Trophoblast cell (in vitro differentiated cells and primary cell): ENCODE data around the gene ETV3L.
"Not testable (repeated sequence)": the region's sequence is repeated elsewhere in the genome, so short reads cannot be mapped to it uniquely, and the experiment has no call there.

ENCODE experiments used
- DNase-seq, 2 donors: peaks; one replicate each; pipeline ENCODE4 v3.0.0-alpha.2; 2016
- H2AFZ ChIP-seq: 2 replicates; pipeline ENCODE4 v1.6.1; 2013; ENCODE audit warnings: low read length, moderate library complexity, mild to moderate bottlenecking; ENCODE audit not compliant: insufficient read depth, poor library complexity
- H2AK5ac ChIP-seq: 2 replicates; pipeline ENCODE4 v1.6.1; 2013; ENCODE audit warnings: mild to moderate bottlenecking, low read length
- H2BK120ac ChIP-seq: 2 replicates; pipeline ENCODE4 v1.6.1; 2013; ENCODE audit warnings: low read length, mild to moderate bottlenecking, moderate library complexity; ENCODE audit not compliant: insufficient read depth, poor library complexity
- H2BK12ac ChIP-seq: 2 replicates; pipeline ENCODE4 v1.6.1; 2013; ENCODE audit warnings: mild to moderate bottlenecking, low read length, moderate library complexity
- H2BK5ac ChIP-seq: 2 replicates; pipeline ENCODE4 v1.6.1; 2013; ENCODE audit warnings: low read length, low read depth, moderate library complexity, mild to moderate bottlenecking; ENCODE audit not compliant: poor library complexity
- H3K14ac ChIP-seq: 2 replicates; pipeline ENCODE4 v1.6.1; 2013; ENCODE audit warnings: mild to moderate bottlenecking, low read length
- H3K18ac ChIP-seq: 2 replicates; pipeline ENCODE4 v1.6.1; 2013; ENCODE audit warnings: mild to moderate bottlenecking, low read length
- H3K23ac ChIP-seq: 2 replicates; pipeline ENCODE4 v1.6.1; 2013; ENCODE audit warnings: low read length
- H3K27ac ChIP-seq: 2 replicates; pipeline ENCODE4 v1.5.1; 2013; ENCODE audit warnings: low read depth, mild to moderate bottlenecking, inconsistent platforms, low read length, moderate library complexity
- H3K27me3 ChIP-seq: 2 replicates; pipeline ENCODE4 v1.6.1; 2013; ENCODE audit warnings: inconsistent platforms, mild to moderate bottlenecking, low read length, moderate library complexity; ENCODE audit not compliant: insufficient read depth
- H3K36me3 ChIP-seq, 2 experiments: 1 replicate in 1 of 2; 2 replicates in 1 of 2; pipeline ENCODE4 v1.6.1; 2013; ENCODE audit warnings: low read length in 2 of 2, mild to moderate bottlenecking in 2 of 2, moderate library complexity in 1 of 2; ENCODE audit not compliant: insufficient read depth in 2 of 2, control insufficient read depth in 1 of 2
- H3K4ac ChIP-seq: 2 replicates; pipeline ENCODE4 v1.6.1; 2013; ENCODE audit warnings: low read depth, mild to moderate bottlenecking, low read length, moderate library complexity
- H3K4me1 ChIP-seq, 2 experiments: 1 replicate in 1 of 2; 2 replicates in 1 of 2; pipeline ENCODE4 v1.6.1; 2013; ENCODE audit warnings: low read length in 2 of 2, mild to moderate bottlenecking in 2 of 2, moderate library complexity in 1 of 2; ENCODE audit not compliant: insufficient read depth in 2 of 2, control insufficient read depth in 1 of 2
- H3K4me2 ChIP-seq: 2 replicates; pipeline ENCODE4 v1.6.1; 2013; ENCODE audit warnings: inconsistent platforms, mild to moderate bottlenecking, low read length, moderate library complexity
- H3K4me3 ChIP-seq: 2 replicates; pipeline ENCODE4 v1.5.1; 2013; ENCODE audit warnings: mild to moderate bottlenecking, low read depth, low read length, inconsistent platforms
- H3K79me1 ChIP-seq: one replicate; pipeline ENCODE4 v1.6.1; 2013; ENCODE audit warnings: low read length
- H3K79me2 ChIP-seq: 2 replicates; pipeline ENCODE4 v1.6.1; 2013; ENCODE audit warnings: low read length, mild to moderate bottlenecking; ENCODE audit not compliant: control insufficient read depth, insufficient read depth, poor library complexity
- H3K9ac ChIP-seq: 2 replicates; pipeline ENCODE4 v1.6.1; 2013; ENCODE audit warnings: mild to moderate bottlenecking, low read length
- H3K9me3 ChIP-seq: 2 replicates; pipeline ENCODE4 v1.6.1; 2013; ENCODE audit warnings: low read depth, mild to moderate bottlenecking, control low read depth, inconsistent platforms, low read length; ENCODE audit not compliant: insufficient read depth
- H4K12ac ChIP-seq: 2 replicates; pipeline ENCODE4 v1.6.1; 2013; ENCODE audit warnings: low read depth, mild to moderate bottlenecking, low read length, moderate library complexity
- H4K8ac ChIP-seq: 2 replicates; pipeline ENCODE4 v1.6.1; 2013; ENCODE audit warnings: low read depth, mild to moderate bottlenecking, low read length, moderate library complexity
- H4K91ac ChIP-seq: one replicate; pipeline ENCODE4 v1.6.1; 2013; ENCODE audit warnings: low read depth, mild to moderate bottlenecking, low read length, moderate library complexity
- WGBS: extraction: QIAGEN DNeasy Blood & Tissue Kit; methylation state at CpG from one replicate; pipeline ENCODE4 v1.1.7; 2013; ENCODE audit warnings: missing lambda C conversion rate; ENCODE audit not compliant: insufficient read length, insufficient coverage; ENCODE audit errors: extremely low coverage; 5-methylcytosine and 5-hydroxymethylcytosine counted together

The ETV3L gene

DNA sequence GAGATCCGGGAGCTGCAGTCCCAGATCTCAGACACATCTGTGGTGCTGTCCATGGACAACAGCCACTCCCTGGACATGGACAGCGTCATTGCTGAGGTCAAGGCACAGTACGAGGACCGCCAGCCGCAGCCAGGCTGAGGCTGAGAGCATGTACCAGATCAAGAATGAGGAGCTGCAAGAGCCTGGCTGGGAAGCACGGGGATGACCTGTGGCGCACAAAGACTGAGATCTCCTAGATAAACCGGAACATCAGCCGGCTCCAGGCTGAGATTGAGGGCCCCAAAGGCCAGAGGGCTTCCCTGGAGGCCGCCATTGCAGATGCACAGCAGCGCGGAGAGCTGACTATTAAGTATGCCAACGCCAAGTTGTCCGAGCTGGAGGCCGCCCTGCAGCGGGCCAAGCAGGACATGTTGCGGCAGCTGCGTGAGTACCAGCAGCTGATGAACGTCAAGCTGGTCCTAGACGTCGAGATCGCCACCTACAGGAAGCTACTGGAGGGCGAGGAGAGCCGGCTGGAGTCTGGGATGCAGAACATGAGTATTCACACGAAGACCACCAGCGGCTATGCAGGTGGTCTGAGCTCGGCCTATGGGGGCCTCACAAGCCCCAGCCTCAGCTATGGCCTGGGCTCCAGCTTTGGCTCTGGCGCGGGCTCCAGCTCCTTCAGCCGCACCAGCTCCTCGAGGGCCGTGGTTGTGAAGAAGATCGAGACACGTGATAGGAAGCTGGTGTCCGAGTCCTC is 25.5 kb downstream of the ETV3L start:
- no peak overlapping the region for H4K12ac ChIP-seq
- no peak overlapping the region for H3K18ac ChIP-seq
- no peak overlapping the region for H2BK120ac ChIP-seq
- H3K79me1 ChIP-seq: no peaks in the 10 kb centered on the region
- H3K36me3 ChIP-seq: no peaks in the 10 kb centered on the region
- H4K8ac ChIP-seq: no peak overlapping the region
- WGBS: no CpG with 5 or more reads among the region's 35 CpGs
- no peaks in the 10 kb centered on the region for H3K27me3 ChIP-seq
- H3K9me3 ChIP-seq: no peaks in the 10 kb centered on the region
- DNase-seq: peak; percentile 67 to 82
- H3K79me2 ChIP-seq: no peaks in the 10 kb centered on the region
- no peak overlapping the region for H4K91ac ChIP-seq
- no peak overlapping the region for H3K4ac ChIP-seq
- H3K27ac ChIP-seq: no peak overlapping the region
- H3K4me3 ChIP-seq: no peak overlapping the region
- H2BK5ac ChIP-seq: no peak overlapping the region
- no peak overlapping the region for H3K4me2 ChIP-seq
- no peak overlapping the region for H2BK12ac ChIP-seq
- H3K4me1 ChIP-seq: no peaks in the 10 kb centered on the region
- no peak overlapping the region for H2AK5ac ChIP-seq
- no peak overlapping the region for H2AFZ ChIP-seq
- H3K9ac ChIP-seq: no peak overlapping the region
- no peak overlapping the region for H3K14ac ChIP-seq
- H3K23ac ChIP-seq: no peak overlapping the region

DNA sequence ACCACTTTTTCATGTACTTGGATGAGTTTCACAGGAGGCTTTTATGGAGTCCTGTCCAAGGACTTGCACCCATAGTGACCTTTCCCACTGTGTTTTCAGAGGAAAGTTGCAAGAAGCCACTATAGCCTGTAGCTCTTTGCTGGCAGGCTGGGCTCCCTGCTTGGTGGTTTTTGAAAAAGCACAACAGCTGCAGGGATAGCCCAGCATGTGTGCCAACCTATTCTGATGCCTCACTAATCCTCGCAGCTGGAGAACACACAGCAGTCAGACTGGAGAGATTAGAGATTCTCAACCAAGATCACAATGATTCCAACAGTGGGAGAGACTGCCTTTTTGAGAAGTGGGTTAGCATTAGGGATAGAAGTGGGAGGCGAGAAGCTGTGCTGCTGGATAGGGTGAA is 30.0 kb downstream of the ETV3L start:
- H3K79me2 ChIP-seq: no peaks in the 10 kb centered on the region
- WGBS: no CpG with 5 or more reads among the region's 2 CpGs

GRCh38 chr1:157059241-157059640 is 40.4 kb downstream of the ETV3L start:
- not testable (repeated sequence) for H2AFZ ChIP-seq, H3K79me2 ChIP-seq, H3K4me3 ChIP-seq, H4K12ac ChIP-seq, H2BK120ac ChIP-seq, H3K4ac ChIP-seq, H3K27ac ChIP-seq, H4K91ac ChIP-seq, H4K8ac ChIP-seq, H3K36me3 ChIP-seq, H3K18ac ChIP-seq, H3K9ac ChIP-seq, H2AK5ac ChIP-seq, H3K23ac ChIP-seq, H2BK5ac ChIP-seq, H3K14ac ChIP-seq, H3K79me1 ChIP-seq, H3K4me1 ChIP-seq, H2BK12ac ChIP-seq, H3K9me3 ChIP-seq, H3K4me2 ChIP-seq, DNase-seq, H3K27me3 ChIP-seq
- WGBS: no CpG with 5 or more reads among the region's 3 CpGs

More for the DNA sequence above, 30.0 kb downstream of the ETV3L start:
- H3K4me2 ChIP-seq: no peak overlapping the region
- H3K4me3 ChIP-seq: no peak overlapping the region
- no peaks in the 10 kb centered on the region for H3K9me3 ChIP-seq
- H3K36me3 ChIP-seq: no peaks in the 10 kb centered on the region
- no peak overlapping the region for H3K9ac ChIP-seq
- H3K14ac ChIP-seq: no peak overlapping the region
- H2BK12ac ChIP-seq: no peak overlapping the region
- H2BK5ac ChIP-seq: no peak overlapping the region
- DNase-seq: no peak
- no peak overlapping the region for H3K18ac ChIP-seq
- no peaks in the 10 kb centered on the region for H3K4me1 ChIP-seq
- no peak overlapping the region for H4K91ac ChIP-seq
- no peak overlapping the region for H3K4ac ChIP-seq
- no peak overlapping the region for H3K23ac ChIP-seq
- H4K8ac ChIP-seq: no peak overlapping the region
- no peak overlapping the region for H4K12ac ChIP-seq
- no peaks in the 10 kb centered on the region for H3K27me3 ChIP-seq
- H2AK5ac ChIP-seq: no peak overlapping the region
- no peaks in the 10 kb centered on the region for H3K79me1 ChIP-seq
- H2AFZ ChIP-seq: no peak overlapping the region
- H3K27ac ChIP-seq: no peak overlapping the region
- no peak overlapping the region for H2BK120ac ChIP-seq

DNA sequence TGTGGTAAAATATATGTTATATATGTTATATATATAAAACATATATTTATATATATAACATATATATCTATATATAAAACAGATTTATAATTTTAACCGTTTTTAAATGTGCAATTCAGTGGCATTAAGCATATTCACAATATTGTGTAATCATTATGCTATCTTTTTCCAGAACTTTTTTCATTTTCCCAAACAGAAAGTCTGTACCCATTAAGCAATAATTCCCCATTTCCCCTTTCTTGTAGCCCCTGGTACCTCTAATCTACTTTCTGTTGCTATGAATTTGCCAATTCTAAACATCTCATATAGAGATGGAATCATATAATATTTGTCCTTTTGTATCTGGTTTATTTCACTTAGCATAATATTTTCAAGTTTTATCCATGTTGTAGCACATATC is 43.3 kb downstream of the ETV3L start:
- Histone ChIP-seq H3K27me3 (no peaks in the 10 kb centered on the region), H3K4ac (no peak overlapping the region), H2BK5ac (no peak overlapping the region), H3K4me2 (no peak overlapping the region), H3K4me3 (no peak overlapping the region), H3K9me3 (no peaks in the 10 kb centered on the region), H3K14ac (no peak overlapping the region), H2BK120ac (no peak overlapping the region), H3K18ac (no peak overlapping the region), H3K27ac (no peak overlapping the region), H2AK5ac (no peak overlapping the region), H4K91ac (no peak overlapping the region), H3K79me1 (no peaks in the 10 kb centered on the region), H3K23ac (no peak overlapping the region), H3K4me1 (no peaks in the 10 kb centered on the region), H4K8ac (no peak overlapping the region), H3K36me3 (no peaks in the 10 kb centered on the region), H4K12ac (no peak overlapping the region), H3K79me2 (no peaks in the 10 kb centered on the region), H2BK12ac (no peak overlapping the region), H2AFZ (no peak overlapping the region), H3K9ac (no peak overlapping the region)
- no CpG with 5 or more reads among the region's 1 CpG for WGBS
- no peak for DNase-seq
